Measurements from ENCODE around the gene RAP2A.

RAP2A gene

DNA sequence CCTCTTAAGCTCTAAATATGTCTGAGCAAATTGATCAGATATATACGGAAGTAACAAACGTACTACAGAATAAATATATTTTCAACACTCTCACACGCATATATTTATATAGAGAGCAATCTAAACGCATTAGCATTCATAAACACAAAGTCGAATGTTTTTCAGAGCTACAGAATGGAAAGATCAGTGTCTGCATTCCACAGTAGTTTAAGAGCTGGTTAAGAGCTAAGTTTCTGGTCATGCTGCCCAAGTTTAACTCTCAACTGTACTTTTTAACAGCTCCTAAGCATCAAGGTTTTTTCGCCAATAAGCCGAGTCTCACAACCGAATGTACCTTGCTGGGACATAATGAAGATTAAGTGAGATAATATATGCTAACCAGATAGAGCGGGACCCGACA, 36.7 kb upstream of the RAP2A start:
- TF ChIP-seq, protein P1, sequence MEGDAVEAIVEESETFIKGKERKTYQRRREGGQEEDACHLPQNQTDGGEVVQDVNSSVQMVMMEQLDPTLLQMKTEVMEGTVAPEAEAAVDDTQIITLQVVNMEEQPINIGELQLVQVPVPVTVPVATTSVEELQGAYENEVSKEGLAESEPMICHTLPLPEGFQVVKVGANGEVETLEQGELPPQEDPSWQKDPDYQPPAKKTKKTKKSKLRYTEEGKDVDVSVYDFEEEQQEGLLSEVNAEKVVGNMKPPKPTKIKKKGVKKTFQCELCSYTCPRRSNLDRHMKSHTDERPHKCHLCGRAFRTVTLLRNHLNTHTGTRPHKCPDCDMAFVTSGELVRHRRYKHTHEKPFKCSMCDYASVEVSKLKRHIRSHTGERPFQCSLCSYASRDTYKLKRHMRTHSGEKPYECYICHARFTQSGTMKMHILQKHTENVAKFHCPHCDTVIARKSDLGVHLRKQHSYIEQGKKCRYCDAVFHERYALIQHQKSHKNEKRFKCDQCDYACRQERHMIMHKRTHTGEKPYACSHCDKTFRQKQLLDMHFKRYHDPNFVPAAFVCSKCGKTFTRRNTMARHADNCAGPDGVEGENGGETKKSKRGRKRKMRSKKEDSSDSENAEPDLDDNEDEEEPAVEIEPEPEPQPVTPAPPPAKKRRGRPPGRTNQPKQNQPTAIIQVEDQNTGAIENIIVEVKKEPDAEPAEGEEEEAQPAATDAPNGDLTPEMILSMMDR (IDR thresholded peaks at IDR 0.05; ENCODE audit: low read length) = no peak
- no peak for TF ChIP-seq EZH2 (IDR thresholded peaks at IDR 0.05; ENCODE audit: borderline replicate concordance, low read length)
- no peak overlapping the region for H3K4me3 ChIP-seq (ENCODE audit: low read depth, low read length, poor library complexity, severe bottlenecking)

DNA sequence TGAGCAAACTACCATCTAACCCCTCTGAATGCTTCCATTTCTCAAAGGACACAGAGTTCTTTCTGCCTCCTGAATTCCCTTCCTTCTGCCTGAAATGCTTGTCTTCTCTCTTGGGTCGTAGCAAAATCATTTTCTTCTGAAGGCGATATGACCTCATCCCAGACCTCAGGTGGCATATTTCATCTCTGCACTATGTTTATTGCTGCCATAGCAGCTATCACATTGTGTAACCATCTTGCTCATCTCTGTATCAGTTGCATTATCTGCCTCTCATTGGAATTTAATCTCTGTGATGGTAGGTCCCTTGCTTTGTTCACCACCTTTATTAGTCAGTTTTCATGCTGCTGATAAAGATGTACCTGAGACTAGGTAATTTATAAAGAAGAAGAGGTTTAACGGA, 32.5 kb upstream of the RAP2A start:
- Histone ChIP-seq H3K27me3 (ENCODE audit: insufficient read depth, low read length) (no peaks in the 10 kb centered on the region), H3K9me3 (ENCODE audit: low read length) (peaks cover 6% of the 10 kb centered on the region; the same call in 1 of the 2 replicates), H3K4me3 (ENCODE audit: low read depth, low read length, poor library complexity, severe bottlenecking) (no peak overlapping the region), H3K36me3 (ENCODE audit: insufficient read depth, low read length) (no peaks in the 10 kb centered on the region), H3K27ac (ENCODE audit: low read depth, low read length, poor library complexity, severe bottlenecking) (no peak overlapping the region), H3K79me2 (ENCODE audit: insufficient read depth, low read length) (no peaks in the 10 kb centered on the region), H3K9ac (ENCODE audit: low read length) (no peak overlapping the region), H3K4me2 (ENCODE audit: low read length) (no peak overlapping the region), H3K9me2 (ENCODE audit: low read depth, low read length) (no peaks in the 10 kb centered on the region), H3F3A (ENCODE audit: insufficient read depth, low read length) (no peaks in the 10 kb centered on the region), H4K20me1 (ENCODE audit: insufficient read depth, low read length) (no peaks in the 10 kb centered on the region), H3K4me1 (ENCODE audit: insufficient read depth, low read length, severe bottlenecking) (no peaks in the 10 kb centered on the region), H2AFZ (ENCODE audit: low read length) (no peak overlapping the region)
- TF ChIP-seq, protein P1 (IDR thresholded peaks at IDR 0.05; ENCODE audit: low read length) = no peak
- no peak for TF ChIP-seq EZH2 (IDR thresholded peaks at IDR 0.05; ENCODE audit: borderline replicate concordance, low read length)

More for the DNA sequence above, 36.7 kb upstream of the RAP2A start:
- H4K20me1 ChIP-seq (ENCODE audit: insufficient read depth, low read length) = no peaks in the 10 kb centered on the region
- no peak overlapping the region for H3K9ac ChIP-seq (ENCODE audit: low read length)
- H3K27me3 ChIP-seq (ENCODE audit: insufficient read depth, low read length) = no peaks in the 10 kb centered on the region
- no peaks in the 10 kb centered on the region for H3K4me1 ChIP-seq (ENCODE audit: insufficient read depth, low read length, severe bottlenecking)
- H3K9me2 ChIP-seq (ENCODE audit: low read depth, low read length) = no peaks in the 10 kb centered on the region
- no peaks in the 10 kb centered on the region for H3F3A ChIP-seq (ENCODE audit: insufficient read depth, low read length)
- H3K27ac ChIP-seq (ENCODE audit: low read depth, low read length, poor library complexity, severe bottlenecking) = no peak overlapping the region
- peaks cover 4% of the 10 kb centered on the region; the same call in 1 of the 2 replicates for H3K9me3 ChIP-seq (ENCODE audit: low read length)
- H3K79me2 ChIP-seq (ENCODE audit: insufficient read depth, low read length) = no peaks in the 10 kb centered on the region
- H3K4me2 ChIP-seq (ENCODE audit: low read length) = no peak overlapping the region
- no peak overlapping the region for H2AFZ ChIP-seq (ENCODE audit: low read length)
- no peaks in the 10 kb centered on the region for H3K36me3 ChIP-seq (ENCODE audit: insufficient read depth, low read length)

DNA sequence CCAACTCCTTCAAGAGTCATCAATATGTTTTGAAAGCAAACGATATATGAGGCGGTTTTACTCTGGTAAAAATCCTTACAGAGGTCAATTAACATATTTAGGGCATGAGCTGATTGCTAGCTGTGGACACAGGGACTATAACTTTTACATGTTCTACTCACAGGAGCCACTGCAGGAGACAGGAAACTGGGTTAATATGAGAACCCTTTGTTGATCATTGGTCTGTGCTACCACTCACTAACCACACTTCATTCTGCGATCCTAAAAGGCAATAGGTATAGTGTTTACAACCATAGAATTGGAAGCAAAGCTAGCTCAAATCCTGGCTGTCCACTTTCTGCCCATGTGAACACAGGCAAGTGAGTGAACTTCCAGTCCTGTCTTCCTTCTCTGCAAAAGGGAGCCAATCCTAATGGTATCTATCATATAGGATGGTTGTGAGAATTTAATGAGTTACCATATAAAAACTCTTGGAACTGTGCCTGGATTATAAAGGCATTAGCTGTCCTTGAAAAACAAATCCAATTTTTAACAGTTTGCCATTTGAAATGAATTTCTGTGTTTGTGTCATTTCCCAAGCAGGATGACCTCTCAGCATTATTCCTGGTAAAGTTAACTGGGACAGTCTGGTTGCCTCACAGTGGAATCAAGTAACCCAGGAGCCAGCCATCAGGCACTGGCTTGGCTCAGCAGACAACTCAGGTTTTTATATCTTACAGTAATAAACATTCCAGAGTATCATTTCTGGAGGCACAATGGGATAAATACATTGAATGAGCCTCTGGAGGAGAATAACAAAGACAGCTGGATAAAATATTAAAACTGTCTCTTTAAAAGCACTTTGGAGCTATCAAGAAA, 29.8 kb upstream of the RAP2A start:
- Histone ChIP-seq H3K27me3 (ENCODE audit: insufficient read depth, low read length) (no peaks in the 10 kb centered on the region), H3K9me3 (ENCODE audit: low read length) (peaks cover 6% of the 10 kb centered on the region; the same call in 1 of the 2 replicates), H2AFZ (ENCODE audit: low read length) (no peak overlapping the region), H4K20me1 (ENCODE audit: insufficient read depth, low read length) (no peaks in the 10 kb centered on the region), H3K4me2 (ENCODE audit: low read length) (no peak overlapping the region), H3K9ac (ENCODE audit: low read length) (no peak overlapping the region), H3K9me2 (ENCODE audit: low read depth, low read length) (no peaks in the 10 kb centered on the region), H3F3A (ENCODE audit: insufficient read depth, low read length) (no peaks in the 10 kb centered on the region), H3K27ac (ENCODE audit: low read depth, low read length, poor library complexity, severe bottlenecking) (no peak overlapping the region), H3K36me3 (ENCODE audit: insufficient read depth, low read length) (no peaks in the 10 kb centered on the region), H3K4me3 (ENCODE audit: low read depth, low read length, poor library complexity, severe bottlenecking) (no peak overlapping the region), H3K79me2 (ENCODE audit: insufficient read depth, low read length) (no peaks in the 10 kb centered on the region), H3K4me1 (ENCODE audit: insufficient read depth, low read length, severe bottlenecking) (no peaks in the 10 kb centered on the region)
- TF ChIP-seq, protein P1 (IDR thresholded peaks at IDR 0.05; ENCODE audit: low read length) = no peak
- TF ChIP-seq EZH2 (IDR thresholded peaks at IDR 0.05; ENCODE audit: borderline replicate concordance, low read length) = no peak
